Bronchial epithelial cell (primary cell): Measurements from ENCODE around the gene AATK. TPM values are rescaled to one million over a fixed set of nuclear protein-coding genes. Genes with fewer than 3 reads are reported as not detected.
"Not testable (repeated sequence)": the region's sequence is repeated elsewhere in the genome, so short reads cannot be mapped to it uniquely, and the experiment has no call there.

ENCODE experiments used
- DNase-seq: peaks from one replicate; pipeline ENCODE4 v3.0.0-alpha.2; 2010; ENCODE audit warnings: low read depth
- FAIRE-seq: peaks from 2 replicates; lab custom pipeline; 2011; peaks lifted over from hg19 to GRCh38; lab: Jason Lieb, UNC
- H3K27me3 ChIP-seq: 2 replicates; pipeline ENCODE4 v1.5.1; 2011; ENCODE audit warnings: low read length; ENCODE audit not compliant: control insufficient read depth, insufficient read depth
- H3K36me3 ChIP-seq: 2 replicates; pipeline ENCODE4 v1.5.1; 2011; ENCODE audit warnings: low read length; ENCODE audit not compliant: control insufficient read depth, insufficient read depth
- H3K4me3 ChIP-seq: 2 replicates; pipeline ENCODE4 v1.5.1; 2011; ENCODE audit warnings: mild to moderate bottlenecking, low read depth, low read length, control low read depth
- CTCF ChIP-seq: IDR thresholded peaks from 2 replicates; pipeline ENCODE4 v1.5.1; 2011; ENCODE audit warnings: mild to moderate bottlenecking, moderate library complexity, low read length, control low read depth, inconsistent platforms; ENCODE audit not compliant: insufficient read depth, severe bottlenecking
- total RNA-seq: library from RNA; depleted of rRNA; stranded (reverse); fragments of >200 nt; gene quantifications from 2 replicates; pipeline ENCODE4 v1.2.1, GENCODE V29; 2014

Gene AATK
- total RNA-seq, 1 donor from 2014 or later = 0.79 TPM

GRCh38 chr17:81157848-81158687 lies 8.0 kb downstream of the AATK start:
- DNase-seq = no peak
- Histone ChIP-seq H3K27me3 (peaks cover 2% of the 10 kb centered on the region), H3K36me3 (no peaks in the 10 kb centered on the region), H3K4me3 (no peak overlapping the region)
- FAIRE-seq = no peak
- TF ChIP-seq CTCF = no peak

GRCh38 chr17:81156866-81157805 lies 8.9 kb downstream of the AATK start:
- no peak for TF ChIP-seq CTCF
- H3K36me3 ChIP-seq = no peaks in the 10 kb centered on the region
- FAIRE-seq (no peak), DNase-seq (no peak)
- H3K27me3 ChIP-seq = no peaks in the 10 kb centered on the region
- no peak overlapping the region for H3K4me3 ChIP-seq

- DNase-seq = no peak
- H3K36me3 ChIP-seq = no peaks in the 10 kb centered on the region
- H3K4me3 ChIP-seq = no peak overlapping the region
- FAIRE-seq = no peak
- no peaks in the 10 kb centered on the region for H3K27me3 ChIP-seq
- TF ChIP-seq CTCF = no peak
These were observed 11.1 kb downstream of the AATK start for GRCh38 chr17:81154961-81155360.

- not testable (repeated sequence) for H3K36me3 ChIP-seq, DNase-seq, H3K4me3 ChIP-seq, FAIRE-seq, H3K27me3 ChIP-seq
These were observed 12.0 kb downstream of the AATK start for GRCh38 chr17:81154016-81154415.

GRCh38 chr17:81153340-81153803 lies 12.6 kb downstream of the AATK start:
- DNase-seq (no peak), FAIRE-seq (no peak)
- Histone ChIP-seq H3K27me3 (no peaks in the 10 kb centered on the region), H3K36me3 (no peaks in the 10 kb centered on the region), H3K4me3 (no peak overlapping the region)
- TF ChIP-seq CTCF = no peak
